Prostate gland (tissue), 2 donors: ENCODE results near the gene KCTD17.

Source experiments
- POLR2A ChIP-seq: fragments of 450-650 bp; IDR thresholded peaks from one replicate; pipeline ENCODE4 v1.6.1; 2016; ENCODE audit warnings: antibody characterized with exemption, mild to moderate bottlenecking
- POLR2AphosphoS5 ChIP-seq: sonication (generic); formaldehyde crosslinking; IDR thresholded peaks from one replicate; pipeline ENCODE4 v1.6.1; 2017; ENCODE audit warnings: antibody characterized with exemption
- TF ChIP-seq, protein P1 (sequence below), 4 experiments: fragments of 200-600 bp in 2 of 4; fragments of 450-650 bp in 2 of 4; sonication (generic) in 2 of 4; IDR thresholded peaks; 1 replicate in 3 of 4; 2 replicates in 1 of 4; pipeline ENCODE4 v1.5.1; 2016 to 2019; ENCODE audit warnings: antibody characterized with exemption in 4 of 4, mild to moderate bottlenecking in 2 of 4, moderate library complexity in 2 of 4

DNA sequence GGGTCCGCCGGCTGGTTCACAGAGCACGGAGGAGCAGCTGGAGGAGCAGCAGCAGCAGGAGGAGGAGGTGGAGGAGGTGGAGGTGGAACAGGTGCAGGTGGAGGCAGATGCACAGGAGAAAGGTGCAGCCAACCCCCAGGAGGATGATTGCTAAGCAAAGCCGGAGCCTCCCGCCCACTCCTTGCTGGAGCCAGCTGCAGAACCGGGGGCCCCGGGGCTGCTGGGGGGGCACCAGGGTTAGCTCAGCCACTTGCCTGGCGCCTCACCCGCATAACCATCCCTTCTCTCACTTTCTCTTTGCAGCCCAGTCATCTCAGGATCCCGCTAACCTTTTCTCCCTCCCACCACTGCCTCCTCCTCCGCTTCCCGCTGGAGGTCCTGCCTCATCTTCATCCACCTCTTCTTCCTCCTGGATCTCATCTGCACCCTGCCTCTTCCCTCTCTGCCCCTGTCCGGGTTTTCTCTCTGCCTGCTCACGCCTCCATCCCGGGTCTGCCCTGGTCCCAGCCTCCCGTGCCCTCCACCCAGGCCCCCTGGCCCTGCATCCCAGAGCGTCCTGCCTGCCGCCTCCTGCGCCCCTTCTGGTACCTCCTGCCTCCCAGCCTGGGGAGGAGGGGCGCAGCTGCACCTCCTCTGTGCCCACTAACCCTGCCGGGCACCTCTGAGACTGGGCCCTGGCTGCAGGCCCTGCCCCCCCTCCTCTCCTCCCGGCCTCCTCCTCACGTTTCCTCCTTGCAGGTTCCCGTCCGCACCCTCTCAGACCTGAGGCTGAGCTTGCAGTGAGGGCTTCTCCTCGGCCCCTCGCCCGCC, 9.5 kb downstream of the KCTD17 start:
- TF ChIP-seq, protein P1, sequence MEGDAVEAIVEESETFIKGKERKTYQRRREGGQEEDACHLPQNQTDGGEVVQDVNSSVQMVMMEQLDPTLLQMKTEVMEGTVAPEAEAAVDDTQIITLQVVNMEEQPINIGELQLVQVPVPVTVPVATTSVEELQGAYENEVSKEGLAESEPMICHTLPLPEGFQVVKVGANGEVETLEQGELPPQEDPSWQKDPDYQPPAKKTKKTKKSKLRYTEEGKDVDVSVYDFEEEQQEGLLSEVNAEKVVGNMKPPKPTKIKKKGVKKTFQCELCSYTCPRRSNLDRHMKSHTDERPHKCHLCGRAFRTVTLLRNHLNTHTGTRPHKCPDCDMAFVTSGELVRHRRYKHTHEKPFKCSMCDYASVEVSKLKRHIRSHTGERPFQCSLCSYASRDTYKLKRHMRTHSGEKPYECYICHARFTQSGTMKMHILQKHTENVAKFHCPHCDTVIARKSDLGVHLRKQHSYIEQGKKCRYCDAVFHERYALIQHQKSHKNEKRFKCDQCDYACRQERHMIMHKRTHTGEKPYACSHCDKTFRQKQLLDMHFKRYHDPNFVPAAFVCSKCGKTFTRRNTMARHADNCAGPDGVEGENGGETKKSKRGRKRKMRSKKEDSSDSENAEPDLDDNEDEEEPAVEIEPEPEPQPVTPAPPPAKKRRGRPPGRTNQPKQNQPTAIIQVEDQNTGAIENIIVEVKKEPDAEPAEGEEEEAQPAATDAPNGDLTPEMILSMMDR (IDR thresholded peaks at IDR 0.05) = no peak
- TF ChIP-seq POLR2A = no peak
- no peak for TF ChIP-seq POLR2AphosphoS5
